HepG2 (cell line): ENCODE results near the gene OTUB2. TPM values are rescaled to one million over a fixed set of nuclear protein-coding genes. Genes with fewer than 3 reads are reported as not detected.
A peak's percentile ranks its signal among the peaks of the same experiment; 100 is the strongest.

Experiments used
- IKZF4 ChIP-seq: sonication (generic); formaldehyde crosslinking; IDR thresholded peaks from 2 replicates; pipeline ENCODE4 v1.5.1; 2020; ENCODE audit warnings: borderline replicate concordance, mild to moderate bottlenecking, low read depth, missing genetic modification reagents; ENCODE audit errors: not compliant biosample characterization
- IRF2 ChIP-seq: IDR thresholded peaks from 2 replicates; pipeline ENCODE4 v1.6.1; 2018; ENCODE audit warnings: missing genetic modification reagents, missing compliant biosample characterization
- JUND ChIP-seq: sonication (generic); formaldehyde crosslinking; IDR thresholded peaks from 2 replicates; pipeline ENCODE4 v1.8.0; 2022; ENCODE audit warnings: mild to moderate bottlenecking, missing genetic modification reagents
- MEIS1 ChIP-seq: sonication (generic); formaldehyde crosslinking; IDR thresholded peaks from 2 replicates; pipeline ENCODE4 v1.9.0; 2021; ENCODE audit warnings: mild to moderate bottlenecking, missing genetic modification reagents, moderate library complexity, borderline replicate concordance
- PPARG ChIP-seq: conservative IDR thresholded peaks from 2 replicates; pipeline ENCODE4 v1.6.1; 2016; ENCODE audit warnings: missing biosample characterization, missing genetic modification reagents
- RAD21 ChIP-seq: fragments of 450-650 bp; formaldehyde crosslinking; IDR thresholded peaks from 2 replicates; pipeline ENCODE4 v1.5.0; 2020; ENCODE audit warnings: mild to moderate bottlenecking
- TBX2 ChIP-seq: sonication (generic); formaldehyde crosslinking; IDR thresholded peaks from 2 replicates; pipeline ENCODE4 v1.5.0; 2020; ENCODE audit warnings: missing genetic modification reagents, mild to moderate bottlenecking, borderline replicate concordance
- ZNF264 ChIP-seq: sonication (generic); formaldehyde crosslinking; IDR thresholded peaks from 2 replicates; pipeline ENCODE4 v1.4.0; 2020; ENCODE audit warnings: missing genetic modification reagents
- ZNF446 ChIP-seq: sonication (generic); formaldehyde crosslinking; IDR thresholded peaks from 2 replicates; pipeline ENCODE4 v1.5.0; 2020; ENCODE audit warnings: mild to moderate bottlenecking, missing genetic modification reagents
- ZNF720 ChIP-seq: sonication (generic); formaldehyde crosslinking; IDR thresholded peaks from 2 replicates; pipeline ENCODE4 v1.4.0; 2020; ENCODE audit warnings: missing genetic modification reagents
- polyA plus RNA-seq, 8 experiments: library from polyadenylated mRNA; depleted of rRNA in 3 of 8; stranded (reverse) in 7 of 8; unstranded in 1 of 8; fragments of >200 nt; fragmentation: Illumina TruSeq in 4 of 8; extraction: Trizol in 4 of 8; gene quantifications; 2 replicates each; pipeline versions ENCODE4 v1.2.1 to v1.2.3, GENCODE V29; 2011 to 2016; ENCODE audit warnings: low read depth in 4 of 8, missing spikeins in 1 of 8, mixed read lengths in 1 of 8; ENCODE audit not compliant: insufficient read depth in 1 of 8
- total RNA-seq, 5 experiments: library from RNA; depleted of rRNA; stranded (reverse); fragments of >200 nt; fragmentation: Illumina TruSeq; extraction: Trizol; gene quantifications; 2 replicates each; pipeline ENCODE4 v1.2.3, GENCODE V29; 2016; ENCODE audit warnings: low read depth in 1 of 5
- TF ChIP-seq, protein P1 (sequence below): sonication (generic); formaldehyde crosslinking; IDR thresholded peaks from 2 replicates; pipeline ENCODE4 v1.4.0; 2020; ENCODE audit warnings: mild to moderate bottlenecking, missing genetic modification reagents
- TF ChIP-seq, protein P2 (sequence below): sonication (generic); formaldehyde crosslinking; IDR thresholded peaks from 2 replicates; pipeline ENCODE4 v1.8.0; 2022; ENCODE audit warnings: mild to moderate bottlenecking, missing genetic modification reagents
- TF ChIP-seq, protein P3 (sequence below): sonication (generic); formaldehyde crosslinking; IDR thresholded peaks from 2 replicates; pipeline ENCODE4 v1.4.0; 2020; ENCODE audit warnings: mild to moderate bottlenecking, missing genetic modification reagents, borderline replicate concordance

The OTUB2 gene
- total and polyA plus RNA-seq, 2 of the 13 experiments (the other 11 are each of a cell fraction or from before 2014, with no cell fraction given): 2.2 to 2.4 TPM

DNA sequence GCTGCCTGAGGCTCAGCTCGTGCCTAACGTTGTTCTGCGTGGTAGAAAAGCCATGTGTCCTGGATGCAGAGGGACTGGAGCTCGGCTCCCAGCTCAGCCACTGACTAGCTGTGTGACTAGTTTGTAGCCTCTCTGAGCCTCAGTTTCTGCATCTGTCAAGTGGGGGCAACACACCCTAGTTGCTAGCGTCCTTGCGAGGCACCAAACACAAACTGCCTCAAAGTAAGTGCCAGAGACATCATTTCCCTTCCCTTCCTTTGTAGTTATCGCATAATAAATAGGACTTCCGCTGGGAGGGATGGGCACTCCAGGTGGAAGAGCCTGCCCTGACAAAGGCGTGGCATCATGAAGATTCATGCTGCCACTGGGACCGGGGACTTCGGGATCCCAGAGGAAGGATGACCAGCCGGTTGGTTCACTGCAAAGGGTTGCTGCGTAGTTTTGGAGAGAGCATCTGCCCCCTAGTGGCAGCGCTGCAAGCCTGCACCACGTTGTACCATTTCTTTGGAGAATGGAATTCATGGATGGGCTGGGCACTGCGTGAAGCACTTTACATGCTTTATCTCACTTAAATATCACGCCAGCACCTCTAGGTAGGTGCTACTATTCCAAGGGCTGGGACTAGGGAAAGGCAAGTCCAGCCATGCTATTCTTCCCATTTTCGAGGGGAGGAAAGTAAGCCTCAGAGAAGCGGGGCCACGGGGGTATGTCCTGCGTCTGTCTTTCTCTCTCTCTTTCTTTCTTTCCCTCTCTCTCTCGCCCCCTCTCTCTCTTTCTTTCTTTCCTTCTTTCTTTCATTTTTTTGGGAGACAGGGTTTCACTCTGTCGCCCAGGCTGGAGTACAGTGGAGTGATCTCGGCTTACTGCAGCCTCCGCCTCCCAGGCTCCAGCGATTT, 24.4 kb upstream of the OTUB2 start (continued):
- TF ChIP-seq, protein P1, sequence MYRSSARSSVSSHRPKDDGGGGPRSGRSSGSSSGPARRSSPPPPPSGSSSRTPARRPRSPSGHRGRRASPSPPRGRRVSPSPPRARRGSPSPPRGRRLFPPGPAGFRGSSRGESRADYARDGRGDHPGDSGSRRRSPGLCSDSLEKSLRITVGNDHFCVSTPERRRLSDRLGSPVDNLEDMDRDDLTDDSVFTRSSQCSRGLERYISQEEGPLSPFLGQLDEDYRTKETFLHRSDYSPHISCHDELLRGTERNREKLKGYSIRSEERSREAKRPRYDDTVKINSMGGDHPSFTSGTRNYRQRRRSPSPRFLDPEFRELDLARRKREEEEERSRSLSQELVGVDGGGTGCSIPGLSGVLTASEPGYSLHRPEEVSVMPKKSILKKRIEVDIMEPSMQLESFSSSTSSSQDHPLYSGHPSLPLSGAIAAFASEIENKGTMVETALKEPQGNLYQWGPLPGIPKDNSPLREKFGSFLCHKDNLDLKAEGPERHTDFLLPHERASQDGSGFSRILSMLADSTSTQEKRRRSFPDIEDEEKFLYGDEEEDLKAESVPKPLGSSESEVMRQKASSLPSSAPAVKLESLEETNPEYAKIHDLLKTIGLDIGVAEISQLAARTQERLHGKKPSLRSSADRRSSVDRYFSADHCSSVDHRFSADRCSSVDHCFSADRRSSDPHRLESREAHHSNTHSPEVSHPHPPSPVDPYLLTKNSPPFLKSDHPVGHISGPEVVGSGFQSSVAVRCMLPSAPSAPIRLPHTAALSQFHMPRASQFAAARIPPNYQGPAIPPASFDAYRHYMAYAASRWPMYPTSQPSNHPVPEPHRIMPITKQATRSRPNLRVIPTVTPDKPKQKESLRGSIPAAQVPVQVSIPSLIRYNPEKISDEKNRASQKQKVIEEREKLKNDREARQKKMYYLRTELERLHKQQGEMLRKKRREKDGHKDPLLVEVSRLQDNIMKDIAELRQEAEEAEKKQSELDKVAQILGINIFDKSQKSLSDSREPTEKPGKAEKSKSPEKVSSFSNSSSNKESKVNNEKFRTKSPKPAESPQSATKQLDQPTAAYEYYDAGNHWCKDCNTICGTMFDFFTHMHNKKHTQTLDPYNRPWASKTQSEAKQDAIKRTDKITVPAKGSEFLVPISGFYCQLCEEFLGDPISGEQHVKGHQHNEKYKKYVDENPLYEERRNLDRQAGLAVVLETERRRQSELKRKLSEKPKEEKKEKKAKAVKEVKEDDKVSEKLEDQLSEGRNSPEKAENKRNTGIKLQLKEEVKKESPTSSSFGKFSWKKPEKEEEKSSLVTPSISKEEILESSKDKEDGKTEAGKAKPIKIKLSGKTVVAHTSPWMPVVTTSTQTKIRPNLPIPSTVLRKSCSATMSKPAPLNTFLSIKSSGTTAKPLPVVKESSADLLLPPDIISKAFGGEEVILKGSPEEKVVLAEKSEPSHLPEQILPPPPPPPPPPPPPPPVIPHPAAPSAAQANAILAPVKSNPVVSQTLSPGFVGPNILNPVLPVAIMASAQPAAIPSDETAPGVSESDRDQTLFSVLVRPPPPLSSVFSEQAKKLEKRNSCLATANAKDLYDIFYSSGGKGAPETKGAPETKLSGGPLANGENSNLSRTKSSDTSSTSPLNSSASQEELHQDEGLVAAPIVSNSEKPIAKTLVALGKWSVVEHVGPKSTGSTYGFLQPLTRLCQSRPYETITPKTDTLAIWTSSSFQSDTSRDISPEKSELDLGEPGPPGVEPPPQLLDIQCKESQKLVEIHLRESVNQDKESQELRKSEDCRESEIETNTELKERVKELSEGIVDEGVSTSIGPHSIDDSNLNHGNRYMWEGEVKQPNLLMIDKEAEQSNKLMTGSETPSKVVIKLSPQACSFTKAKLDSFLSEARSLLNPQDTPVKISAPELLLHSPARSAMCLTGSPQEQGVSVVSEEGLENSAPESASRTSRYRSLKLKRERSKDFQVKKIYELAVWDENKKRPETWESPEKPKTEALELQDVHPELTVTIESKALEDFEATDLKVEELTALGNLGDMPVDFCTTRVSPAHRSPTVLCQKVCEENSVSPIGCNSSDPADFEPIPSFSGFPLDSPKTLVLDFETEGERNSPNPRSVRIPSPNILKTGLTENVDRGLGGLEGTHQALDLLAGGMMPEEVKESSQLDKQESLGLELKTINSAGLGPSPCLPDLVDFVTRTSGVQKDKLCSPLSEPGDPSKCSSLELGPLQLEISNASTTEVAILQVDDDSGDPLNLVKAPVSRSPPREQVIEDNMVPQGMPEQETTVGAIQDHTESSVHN (CRISPR knock-in tag): no peak
- TF ChIP-seq RAD21 (CRISPR knock-in tag) (peak; percentile 74), TBX2 (CRISPR knock-in tag) (no peak), ZNF720 (no peak), ZNF264 (CRISPR knock-in tag) (no peak), ZNF446 (no peak), MEIS1 (no peak), IKZF4 (CRISPR knock-in tag) (no peak), IRF2 (CRISPR knock-in tag) (0 out of 2 replicates have a peak, but pooled peaks have one; percentile 35), PPARG (CRISPR knock-in tag) (0 out of 2 replicates have a peak, but pooled peaks have one; percentile 32), JUND (CRISPR knock-in tag) (no peak)
- TF ChIP-seq, protein P2, sequence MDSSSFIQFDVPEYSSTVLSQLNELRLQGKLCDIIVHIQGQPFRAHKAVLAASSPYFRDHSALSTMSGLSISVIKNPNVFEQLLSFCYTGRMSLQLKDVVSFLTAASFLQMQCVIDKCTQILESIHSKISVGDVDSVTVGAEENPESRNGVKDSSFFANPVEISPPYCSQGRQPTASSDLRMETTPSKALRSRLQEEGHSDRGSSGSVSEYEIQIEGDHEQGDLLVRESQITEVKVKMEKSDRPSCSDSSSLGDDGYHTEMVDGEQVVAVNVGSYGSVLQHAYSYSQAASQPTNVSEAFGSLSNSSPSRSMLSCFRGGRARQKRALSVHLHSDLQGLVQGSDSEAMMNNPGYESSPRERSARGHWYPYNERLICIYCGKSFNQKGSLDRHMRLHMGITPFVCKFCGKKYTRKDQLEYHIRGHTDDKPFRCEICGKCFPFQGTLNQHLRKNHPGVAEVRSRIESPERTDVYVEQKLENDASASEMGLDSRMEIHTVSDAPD: no peak
- TF ChIP-seq, protein P3, sequence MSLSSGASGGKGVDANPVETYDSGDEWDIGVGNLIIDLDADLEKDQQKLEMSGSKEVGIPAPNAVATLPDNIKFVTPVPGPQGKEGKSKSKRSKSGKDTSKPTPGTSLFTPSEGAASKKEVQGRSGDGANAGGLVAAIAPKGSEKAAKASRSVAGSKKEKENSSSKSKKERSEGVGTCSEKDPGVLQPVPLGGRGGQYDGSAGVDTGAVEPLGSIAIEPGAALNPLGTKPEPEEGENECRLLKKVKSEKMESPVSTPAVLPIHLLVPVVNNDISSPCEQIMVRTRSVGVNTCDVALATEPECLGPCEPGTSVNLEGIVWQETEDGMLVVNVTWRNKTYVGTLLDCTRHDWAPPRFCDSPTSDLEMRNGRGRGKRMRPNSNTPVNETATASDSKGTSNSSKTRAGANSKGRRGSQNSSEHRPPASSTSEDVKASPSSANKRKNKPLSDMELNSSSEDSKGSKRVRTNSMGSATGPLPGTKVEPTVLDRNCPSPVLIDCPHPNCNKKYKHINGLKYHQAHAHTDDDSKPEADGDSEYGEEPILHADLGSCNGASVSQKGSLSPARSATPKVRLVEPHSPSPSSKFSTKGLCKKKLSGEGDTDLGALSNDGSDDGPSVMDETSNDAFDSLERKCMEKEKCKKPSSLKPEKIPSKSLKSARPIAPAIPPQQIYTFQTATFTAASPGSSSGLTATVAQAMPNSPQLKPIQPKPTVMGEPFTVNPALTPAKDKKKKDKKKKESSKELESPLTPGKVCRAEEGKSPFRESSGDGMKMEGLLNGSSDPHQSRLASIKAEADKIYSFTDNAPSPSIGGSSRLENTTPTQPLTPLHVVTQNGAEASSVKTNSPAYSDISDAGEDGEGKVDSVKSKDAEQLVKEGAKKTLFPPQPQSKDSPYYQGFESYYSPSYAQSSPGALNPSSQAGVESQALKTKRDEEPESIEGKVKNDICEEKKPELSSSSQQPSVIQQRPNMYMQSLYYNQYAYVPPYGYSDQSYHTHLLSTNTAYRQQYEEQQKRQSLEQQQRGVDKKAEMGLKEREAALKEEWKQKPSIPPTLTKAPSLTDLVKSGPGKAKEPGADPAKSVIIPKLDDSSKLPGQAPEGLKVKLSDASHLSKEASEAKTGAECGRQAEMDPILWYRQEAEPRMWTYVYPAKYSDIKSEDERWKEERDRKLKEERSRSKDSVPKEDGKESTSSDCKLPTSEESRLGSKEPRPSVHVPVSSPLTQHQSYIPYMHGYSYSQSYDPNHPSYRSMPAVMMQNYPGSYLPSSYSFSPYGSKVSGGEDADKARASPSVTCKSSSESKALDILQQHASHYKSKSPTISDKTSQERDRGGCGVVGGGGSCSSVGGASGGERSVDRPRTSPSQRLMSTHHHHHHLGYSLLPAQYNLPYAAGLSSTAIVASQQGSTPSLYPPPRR: no peak
